Retinal pigment epithelial cell (primary cell): ENCODE data around the gene FOXK1.

Source experiments
- DNase-seq: peaks from one replicate; pipeline ENCODE4 v3.0.0-alpha.2; 2010; ENCODE audit warnings: low read depth
- H3K4me3 ChIP-seq: 2 replicates; pipeline ENCODE4 v1.5.1; 2011; ENCODE audit warnings: mild to moderate bottlenecking, low read length, control low read depth, moderate library complexity
- CTCF ChIP-seq: conservative IDR thresholded peaks from 2 replicates; pipeline ENCODE4 v1.5.1; 2011; ENCODE audit warnings: low read depth, low read length, control low read depth, inconsistent platforms

Gene FOXK1

DNA sequence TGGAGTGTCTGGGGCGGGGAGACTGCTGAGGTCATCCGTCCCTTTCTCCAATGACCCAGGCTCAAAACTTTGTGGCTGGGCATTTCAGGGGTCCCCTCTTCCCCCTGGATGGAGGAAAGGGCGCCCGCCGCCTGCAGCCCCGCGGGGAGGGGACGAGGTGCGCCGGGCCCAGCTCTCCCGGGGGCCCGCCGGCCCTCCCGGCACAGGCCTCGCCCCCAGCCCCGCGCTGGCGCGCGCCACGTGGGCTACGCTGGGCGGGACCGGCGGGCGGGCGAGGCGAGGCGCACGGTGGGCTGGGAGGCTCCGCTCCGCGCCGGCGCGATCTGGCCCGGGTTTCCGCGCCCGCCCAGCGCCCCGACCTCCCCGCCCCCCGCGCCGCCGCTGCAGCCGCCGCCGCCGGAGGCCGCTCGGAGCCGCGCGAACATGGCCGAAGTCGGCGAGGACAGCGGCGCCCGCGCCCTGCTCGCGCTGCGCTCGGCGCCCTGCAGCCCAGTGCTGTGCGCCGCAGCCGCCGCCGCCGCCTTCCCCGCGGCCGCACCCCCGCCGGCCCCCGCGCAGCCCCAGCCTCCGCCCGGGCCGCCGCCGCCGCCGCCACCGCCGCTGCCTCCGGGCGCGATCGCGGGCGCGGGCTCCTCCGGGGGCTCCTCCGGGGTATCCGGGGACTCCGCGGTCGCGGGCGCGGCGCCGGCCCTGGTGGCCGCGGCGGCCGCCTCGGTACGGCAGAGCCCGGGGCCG, at the start of gene FOXK1:
FOXK1 (plus strand) TSS at position 410 of the 735 bp plus-strand sequence; CDS start at position 424, 14 bp downstream.
- TF ChIP-seq CTCF = no peak
- no peak for DNase-seq
- peak within 1 kb of the TSS; percentile 89 for H3K4me3 ChIP-seq

DNA sequence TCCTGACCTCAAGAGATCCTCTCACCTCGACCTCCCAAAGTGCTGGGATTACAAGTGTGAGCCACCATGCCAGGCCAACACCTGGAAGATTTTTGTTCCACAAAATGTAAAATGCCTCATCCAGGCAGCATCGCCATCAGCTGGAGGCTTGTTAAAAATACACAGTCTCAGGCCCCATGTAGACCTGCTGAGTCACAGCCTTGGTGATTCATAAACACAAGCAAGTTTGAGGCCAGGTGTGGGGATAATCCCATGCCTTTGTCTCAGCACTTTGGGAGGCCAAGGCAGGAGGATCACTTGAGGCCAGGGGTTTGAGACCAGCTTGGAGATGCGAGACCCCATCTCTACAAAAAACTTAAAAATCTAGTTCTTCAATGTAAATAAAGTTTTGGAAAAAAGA, 49.1 kb upstream of the FOXK1 start:
- peak; percentile 6 for TF ChIP-seq CTCF
- no peak for DNase-seq
- H3K4me3 ChIP-seq = no peak overlapping the region

DNA sequence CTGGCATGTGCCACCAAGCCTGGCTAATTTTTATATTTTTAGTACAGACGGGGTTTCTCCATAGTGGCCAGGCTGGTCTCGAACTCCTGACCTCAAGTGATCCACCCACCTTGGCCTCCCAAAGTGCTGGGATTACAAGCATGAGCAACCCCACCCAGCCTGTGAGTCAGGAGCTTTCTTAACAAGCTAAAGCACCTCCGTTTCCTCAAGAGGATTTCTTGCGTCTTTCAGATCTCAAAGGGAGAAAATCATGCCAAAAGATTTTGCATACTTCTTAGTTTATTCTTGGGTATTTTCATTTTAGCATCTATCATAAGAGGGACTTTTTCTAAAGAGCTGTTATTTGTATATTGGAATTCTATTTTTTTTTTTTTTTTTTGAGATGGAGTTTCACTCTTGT, 47.9 kb upstream of the FOXK1 start:
- TF ChIP-seq CTCF = no peak
- no peak overlapping the region for H3K4me3 ChIP-seq
- no peak for DNase-seq

- DNase-seq = no peak
- TF ChIP-seq CTCF = no peak
- no peak overlapping the region for H3K4me3 ChIP-seq
Observed at GRCh38 chr7:4638781-4639575, 43.1 kb upstream of the FOXK1 start.

DNA sequence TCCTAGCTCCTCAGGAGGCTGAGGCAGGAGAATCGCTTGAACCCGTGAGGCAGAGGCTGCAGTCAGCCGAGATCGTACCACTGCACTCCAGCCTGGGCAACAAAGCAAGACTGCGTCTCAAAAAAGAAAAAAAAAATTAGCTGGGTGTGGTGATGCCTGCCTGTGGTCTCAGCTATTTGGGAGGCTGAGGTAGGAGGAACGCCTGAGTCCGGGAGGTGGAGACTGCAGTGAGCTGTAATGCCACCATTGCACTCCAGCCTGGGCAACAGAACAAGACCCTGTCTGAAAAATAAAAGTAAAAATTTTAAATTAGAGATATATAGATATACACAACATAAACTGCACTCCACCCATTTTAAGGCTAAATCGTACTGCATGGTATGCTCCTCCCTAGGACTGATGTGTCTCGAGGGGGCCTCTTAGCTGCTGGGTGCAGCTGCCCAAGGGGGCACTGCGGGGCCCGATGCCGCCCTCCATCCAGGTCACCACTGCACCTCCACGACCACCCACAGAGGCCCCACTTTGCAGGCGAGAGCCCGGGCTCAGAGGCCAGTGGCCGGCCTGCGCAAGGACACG, 40.9 kb upstream of the FOXK1 start:
- H3K4me3 ChIP-seq = peak overlapping the region; percentile 60
- DNase-seq = no peak
- TF ChIP-seq CTCF = peak; percentile 7

DNA sequence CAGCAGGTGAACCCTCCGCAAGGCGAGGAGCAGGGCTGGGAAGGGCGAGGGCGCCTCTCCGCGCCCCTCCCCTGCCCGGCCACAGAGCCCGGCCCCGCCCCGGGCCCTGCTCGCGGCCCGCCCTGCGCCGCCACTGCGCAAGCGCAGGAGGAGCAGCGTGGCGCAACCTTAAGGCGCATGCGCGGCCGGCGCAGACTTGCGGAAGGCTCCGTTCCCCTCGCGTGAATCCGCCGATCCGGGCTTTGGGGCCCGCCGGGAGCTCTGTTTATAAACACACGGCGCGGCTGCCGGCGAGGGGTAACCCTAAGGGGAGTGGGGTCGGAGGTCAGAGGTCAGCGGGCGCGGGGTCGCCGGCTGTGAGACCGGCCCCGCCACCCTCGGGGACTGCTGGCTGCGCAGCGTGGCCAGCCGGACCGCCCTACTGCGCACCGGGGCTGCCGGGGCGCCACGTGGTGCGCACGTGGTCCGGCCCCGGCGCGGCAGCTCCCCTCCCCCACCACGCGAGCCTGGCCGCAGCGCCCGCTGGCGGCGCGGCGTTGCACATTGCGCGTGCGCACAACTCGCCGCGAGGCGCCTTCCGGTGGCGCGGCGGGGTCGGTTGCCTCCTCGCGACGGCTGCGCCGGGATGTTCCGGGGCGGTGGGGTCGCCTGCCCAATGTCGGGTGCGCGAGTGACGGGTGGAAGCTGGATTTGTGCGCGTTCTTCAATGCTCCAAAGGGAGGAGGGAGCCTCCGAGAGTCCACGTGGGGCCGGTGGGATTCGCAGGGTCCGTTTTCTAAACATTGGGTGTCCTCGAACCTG, 40.2 kb upstream of the FOXK1 start:
- H3K4me3 ChIP-seq = peak overlapping the region; percentile 67
- peak; percentile 67 for DNase-seq
- peak; percentile 41 for TF ChIP-seq CTCF
